ENCODE results near the gene RELT.

DNA sequence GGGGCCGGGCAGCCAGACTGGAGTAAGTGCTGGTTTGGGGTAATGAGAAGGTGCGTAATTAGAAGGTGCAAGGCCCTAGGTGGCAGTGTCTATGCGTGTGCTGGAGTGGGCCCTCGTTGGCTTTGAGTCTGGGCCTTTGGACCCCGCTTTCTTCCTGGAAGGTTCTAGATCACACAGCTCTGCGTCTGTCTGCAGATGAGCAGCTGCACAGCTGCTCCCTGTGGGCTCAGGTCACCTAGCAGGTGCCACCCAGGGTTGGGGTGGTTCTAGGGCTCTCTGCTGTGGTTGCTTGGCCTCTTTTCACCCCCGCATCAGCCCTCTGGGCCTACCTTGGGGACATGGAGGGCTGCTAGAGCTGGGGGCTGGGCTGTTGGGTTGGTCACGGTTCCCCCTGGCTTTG, 10.3 kb downstream of the RELT start:
- TF ChIP-seq ZNF114 (CRISPR knock-in tag; IDR thresholded peaks at IDR 0.05) (no peak), CTCF (conservative IDR thresholded peaks at IDR 0.05; ENCODE audit: low read depth in 2 of 2) (no peak), EZH2 (IDR thresholded peaks at IDR 0.05; ENCODE audit: low read depth, unreplicated experiment) (no peak)

Measured in GM23338 (cell line).